ENCODE data around the gene SPRED2. TPM values are rescaled to one million over a fixed set of nuclear protein-coding genes. Genes with fewer than 3 reads are reported as not detected.
"Not testable (repeated sequence)": the region's sequence is repeated elsewhere in the genome, so short reads cannot be mapped to it uniquely, and the experiment has no call there.

SPRED2 gene
- total RNA-seq, 2 experiments from 2014 or later: 9.5 to 12.7 TPM

DNA sequence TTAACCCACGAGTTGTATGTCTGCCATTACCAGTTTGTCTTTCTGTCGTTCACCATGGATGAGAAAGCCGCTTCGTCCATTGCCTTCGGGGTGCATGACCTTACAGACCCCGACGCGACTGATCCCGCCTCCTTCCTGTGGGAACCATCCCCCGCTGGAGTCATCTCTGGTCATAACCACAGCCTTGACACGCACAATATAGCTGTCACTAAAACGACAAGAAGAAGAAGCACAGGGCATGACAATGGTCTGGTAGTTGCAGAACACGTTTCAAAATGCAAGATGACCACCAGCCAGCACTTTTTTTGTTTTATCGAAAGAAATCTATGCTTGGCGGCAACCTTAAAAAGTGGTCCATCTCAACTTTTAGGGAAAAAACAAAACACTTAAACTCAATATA is 87.7 kb downstream of the SPRED2 start:
- H3K4me3 Mint-ChIP-seq: no peak overlapping the region
- ChIA-PET POLR2A (no interaction called here), CTCF (no interaction called here)
- no peak overlapping the region for H3K27ac Mint-ChIP-seq
- DNase-seq: no peak
- H3K9me3 Mint-ChIP-seq (ENCODE audit: insufficient read depth): no peaks in the 10 kb centered on the region
- peaks cover 5% of the 10 kb centered on the region for H3K36me3 Mint-ChIP-seq (ENCODE audit: low read depth)
- no peak for ATAC-seq
- H3K4me1 Mint-ChIP-seq (ENCODE audit: low read depth): peaks cover 12% of the 10 kb centered on the region
- peaks cover 4% of the 10 kb centered on the region for H3K27me3 Mint-ChIP-seq (ENCODE audit: low read depth)

DNA sequence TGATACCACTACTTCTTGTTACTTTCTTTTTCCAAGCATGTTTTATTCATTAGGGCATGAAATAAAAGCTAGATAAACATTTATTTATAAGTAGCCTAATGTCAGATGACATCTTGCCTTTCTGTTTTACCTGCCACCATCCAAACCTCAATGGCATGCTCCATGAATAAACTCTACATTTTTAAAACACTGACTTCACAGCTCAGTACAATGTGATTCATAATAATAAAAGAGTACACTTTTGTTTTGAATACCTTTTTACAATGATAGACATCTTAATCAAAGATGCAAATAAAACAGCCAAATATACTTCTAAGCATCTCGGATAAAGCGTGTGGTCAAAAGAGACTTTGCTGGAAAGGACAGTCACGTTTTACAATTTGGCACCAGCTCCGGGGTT is 88.2 kb downstream of the SPRED2 start:
- peaks cover 9% of the 10 kb centered on the region for H3K4me1 Mint-ChIP-seq (ENCODE audit: low read depth)
- H3K4me3 Mint-ChIP-seq: no peak overlapping the region
- DNase-seq: no peak
- H3K27ac Mint-ChIP-seq: no peak overlapping the region
- H3K9me3 Mint-ChIP-seq (ENCODE audit: insufficient read depth): no peaks in the 10 kb centered on the region
- ATAC-seq: no peak
- H3K27me3 Mint-ChIP-seq (ENCODE audit: low read depth): peaks cover 2% of the 10 kb centered on the region
- ChIA-PET POLR2A (no interaction called here), CTCF (no interaction called here)
- peaks cover 5% of the 10 kb centered on the region for H3K36me3 Mint-ChIP-seq (ENCODE audit: low read depth)

- ATAC-seq (no peak), DNase-seq (no peak)
- Mint-ChIP-seq H3K9me3 (ENCODE audit: insufficient read depth) (no peaks in the 10 kb centered on the region), H3K27ac (no peak overlapping the region), H3K4me3 (no peak overlapping the region), H3K36me3 (ENCODE audit: low read depth) (peaks cover 5% of the 10 kb centered on the region), H3K4me1 (ENCODE audit: low read depth) (peaks cover 9% of the 10 kb centered on the region), H3K27me3 (ENCODE audit: low read depth) (peaks cover 2% of the 10 kb centered on the region)
- ChIA-PET POLR2A (no interaction called here), CTCF (no interaction called here)
These were observed 89.0 kb downstream of the SPRED2 start for GRCh38 chr2:65343386-65343785.

DNA sequence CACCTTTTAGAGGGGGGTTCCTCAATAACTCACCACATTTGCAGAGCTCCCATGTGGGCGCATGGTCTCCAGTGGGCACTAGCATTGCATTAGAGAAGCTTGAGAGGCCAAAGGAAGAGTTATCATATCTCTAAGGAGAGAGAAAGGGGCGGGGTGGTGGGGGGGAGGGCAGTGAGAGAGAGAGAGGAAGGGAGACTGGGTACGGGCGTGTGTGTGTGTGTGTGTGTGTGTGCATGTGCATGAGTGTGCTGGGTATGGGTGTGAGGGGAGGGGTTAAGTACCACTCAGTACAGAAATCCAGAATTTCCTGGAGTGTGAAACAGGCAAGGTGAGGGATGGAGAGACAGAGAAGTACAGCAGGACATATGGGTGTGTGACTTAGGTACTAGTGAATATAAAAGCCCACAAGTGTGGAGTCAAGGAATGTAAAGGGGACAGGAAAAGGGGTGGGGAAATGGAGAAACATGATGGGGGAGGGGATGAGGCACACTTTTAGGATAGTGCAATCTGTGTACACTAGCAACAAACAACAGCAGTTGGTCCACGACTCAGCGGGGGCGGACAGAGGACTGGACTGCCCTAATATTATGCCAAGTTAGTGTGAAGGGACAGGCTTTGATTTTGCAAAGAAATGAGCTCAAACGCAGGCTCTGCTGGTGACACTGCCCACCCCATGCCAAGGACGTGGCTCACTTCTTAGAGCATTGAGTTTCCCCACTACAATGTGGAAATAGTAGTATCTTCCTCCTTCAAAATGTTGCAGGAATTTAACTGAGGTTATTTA is 91.3 kb downstream of the SPRED2 start:
- H3K27me3 Mint-ChIP-seq (ENCODE audit: low read depth): no peaks in the 10 kb centered on the region

GRCh38 chr2:65339648-65340047 is 92.8 kb downstream of the SPRED2 start:
- Mint-ChIP-seq H3K27ac (no peak overlapping the region), H3K4me1 (ENCODE audit: low read depth) (peaks cover 7% of the 10 kb centered on the region), H3K36me3 (ENCODE audit: low read depth) (peaks cover 5% of the 10 kb centered on the region), H3K9me3 (ENCODE audit: insufficient read depth) (peaks cover 6% of the 10 kb centered on the region), H3K4me3 (no peak overlapping the region), H3K27me3 (ENCODE audit: low read depth) (no peaks in the 10 kb centered on the region)
- ChIA-PET POLR2A (no interaction called here), CTCF (no interaction called here)
- no peak for DNase-seq
- ATAC-seq: no peak

More for the DNA sequence above, 91.3 kb downstream of the SPRED2 start:
- Mint-ChIP-seq H3K9me3 (ENCODE audit: insufficient read depth) (peaks cover 6% of the 10 kb centered on the region), H3K4me1 (ENCODE audit: low read depth) (peaks cover 9% of the 10 kb centered on the region), H3K36me3 (ENCODE audit: low read depth) (peaks cover 5% of the 10 kb centered on the region), H3K4me3 (no peak overlapping the region), H3K27ac (no peak overlapping the region)
- CTCF ChIA-PET: no interaction called here
- DNase-seq (no peak), ATAC-seq (no peak)
- POLR2A ChIA-PET: no interaction called here

DNA sequence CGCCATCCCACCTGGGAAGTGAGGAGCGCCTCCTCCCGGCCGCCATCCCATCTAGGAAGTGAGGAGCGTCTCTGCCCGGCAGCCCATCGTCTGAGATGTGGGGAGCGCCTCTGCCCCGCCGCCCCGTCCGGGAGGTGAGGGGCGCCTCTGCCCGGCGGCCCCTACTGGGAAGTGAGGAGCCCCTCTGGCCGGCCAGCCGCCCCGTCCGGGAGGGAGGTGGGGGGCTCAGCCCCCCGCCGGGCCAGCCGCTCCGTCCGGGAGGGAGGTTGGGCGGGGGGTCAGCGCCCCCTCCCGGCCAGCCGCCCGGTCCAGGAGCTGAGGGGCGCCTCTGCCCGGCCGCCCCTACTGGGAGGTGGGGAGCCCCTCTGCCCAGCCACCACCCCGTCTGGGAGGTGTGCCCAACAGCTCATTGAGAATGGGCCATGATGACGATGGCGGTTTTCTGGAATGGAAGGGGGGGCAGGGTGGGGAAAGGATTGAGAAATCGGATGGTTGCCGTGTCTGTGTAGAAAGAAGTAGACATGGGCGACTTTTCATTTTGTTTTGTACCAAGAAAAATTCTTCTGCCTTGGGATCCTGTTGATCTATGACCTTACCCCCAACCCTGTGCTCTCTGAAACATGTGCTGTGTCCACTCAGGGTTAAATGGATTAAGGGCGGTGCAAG is 93.4 kb downstream of the SPRED2 start:
- CTCF ChIA-PET: not testable (repeated sequence)

GRCh38 chr2:65337915-65338314 is 94.5 kb downstream of the SPRED2 start:
- H3K4me1 Mint-ChIP-seq (ENCODE audit: low read depth); H3K36me3 Mint-ChIP-seq (ENCODE audit: low read depth); CTCF ChIA-PET; POLR2A ChIA-PET; DNase-seq; ATAC-seq; H3K9me3 Mint-ChIP-seq (ENCODE audit: insufficient read depth); H3K27ac Mint-ChIP-seq; H3K4me3 Mint-ChIP-seq; H3K27me3 Mint-ChIP-seq (ENCODE audit: low read depth): not testable (repeated sequence)

More for the DNA sequence above, 93.4 kb downstream of the SPRED2 start:
- POLR2A ChIA-PET; DNase-seq; H3K4me1 Mint-ChIP-seq (ENCODE audit: low read depth); H3K27me3 Mint-ChIP-seq (ENCODE audit: low read depth); H3K4me3 Mint-ChIP-seq; H3K9me3 Mint-ChIP-seq (ENCODE audit: insufficient read depth); H3K27ac Mint-ChIP-seq; ATAC-seq; H3K36me3 Mint-ChIP-seq (ENCODE audit: low read depth): not testable (repeated sequence)

DNA sequence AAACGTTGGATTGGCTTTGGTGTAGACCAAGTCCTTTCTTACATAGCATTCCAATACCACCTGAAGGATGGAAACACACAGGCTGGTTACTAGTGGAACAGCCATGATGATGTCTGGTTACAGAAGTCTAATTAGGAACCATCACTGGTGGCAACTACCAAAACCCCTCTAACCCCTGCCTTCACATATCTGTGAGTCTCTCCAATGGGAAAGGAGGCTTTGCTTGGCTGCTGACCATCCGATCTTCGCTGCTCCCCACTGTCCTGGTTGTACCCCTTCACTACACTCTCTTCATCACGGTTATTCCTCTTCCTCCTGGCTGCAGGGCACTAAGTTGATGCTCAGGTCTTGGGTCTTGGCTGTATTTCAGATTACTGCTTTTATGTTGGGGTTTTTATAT is 97.7 kb downstream of the SPRED2 start:
- no peak overlapping the region for H3K27ac Mint-ChIP-seq
- ChIA-PET CTCF (no interaction called here), POLR2A (no interaction called here)
- DNase-seq (no peak), ATAC-seq (no peak)
- no peak overlapping the region for H3K4me3 Mint-ChIP-seq
- peaks cover 11% of the 10 kb centered on the region for H3K36me3 Mint-ChIP-seq (ENCODE audit: low read depth)
- no peaks in the 10 kb centered on the region for H3K4me1 Mint-ChIP-seq (ENCODE audit: low read depth)
- peaks cover 6% of the 10 kb centered on the region for H3K9me3 Mint-ChIP-seq (ENCODE audit: insufficient read depth)
- H3K27me3 Mint-ChIP-seq (ENCODE audit: low read depth): no peaks in the 10 kb centered on the region

DNA sequence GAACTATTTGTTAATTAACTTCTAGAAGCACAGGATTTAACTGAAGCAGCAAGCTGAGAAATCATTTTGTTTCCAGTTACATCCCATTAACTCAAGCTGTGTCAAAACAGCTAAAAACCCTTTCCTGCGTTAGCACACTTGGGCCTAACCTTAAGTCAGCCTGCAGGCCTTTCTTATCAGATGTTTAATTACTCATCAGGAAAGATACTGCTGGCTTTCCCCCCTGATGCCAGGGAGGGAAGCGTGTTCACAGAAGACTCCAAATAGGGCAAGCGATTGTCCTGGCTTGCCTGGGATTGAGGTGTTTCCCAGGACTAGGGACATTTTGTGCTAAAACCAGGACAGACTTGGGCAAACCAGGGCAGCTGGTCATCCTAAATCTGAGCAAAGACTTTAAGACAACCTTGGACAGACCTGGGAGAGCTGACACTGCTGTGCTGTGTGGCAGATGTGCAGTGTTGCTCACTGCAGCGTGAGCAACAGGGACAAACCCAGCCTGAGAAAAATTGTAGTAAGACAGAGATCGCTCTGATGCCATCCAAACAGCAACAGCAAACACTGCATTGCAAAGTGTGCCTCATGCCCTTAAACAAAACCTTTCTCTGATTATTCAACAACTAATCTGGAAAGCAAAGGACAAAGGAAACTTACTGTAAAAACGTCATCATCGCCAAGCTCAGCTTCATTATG is 100.9 kb downstream of the SPRED2 start:
- DNase-seq: no peak
- no peak overlapping the region for H3K27ac Mint-ChIP-seq
- H3K36me3 Mint-ChIP-seq (ENCODE audit: low read depth): peaks cover 15% of the 10 kb centered on the region
- H3K9me3 Mint-ChIP-seq (ENCODE audit: insufficient read depth): no peaks in the 10 kb centered on the region
- ChIA-PET POLR2A (no interaction called here), CTCF (no interaction called here)
- no peak overlapping the region for H3K4me3 Mint-ChIP-seq
- H3K4me1 Mint-ChIP-seq (ENCODE audit: low read depth): no peaks in the 10 kb centered on the region
- H3K27me3 Mint-ChIP-seq (ENCODE audit: low read depth): no peaks in the 10 kb centered on the region
- ATAC-seq: no peak

DNA sequence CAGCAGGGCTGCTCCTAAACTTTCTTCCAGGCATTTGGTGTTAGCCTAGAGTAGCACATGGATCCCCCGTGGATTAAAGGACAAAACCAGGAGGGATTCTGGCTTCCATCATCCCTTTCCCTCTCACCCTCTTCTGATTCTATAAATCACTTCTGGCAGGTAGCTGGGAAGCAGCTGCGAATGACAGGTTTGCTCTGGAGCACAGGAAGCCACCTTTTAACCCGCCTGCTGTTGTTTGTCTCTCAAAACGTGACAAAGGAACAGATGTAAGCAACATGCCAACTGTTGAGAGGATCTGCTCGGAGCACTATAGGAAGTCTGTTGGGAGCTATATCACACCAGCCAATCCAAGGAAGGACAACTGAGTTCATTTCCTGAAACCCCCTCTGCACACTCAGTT is 102.9 kb downstream of the SPRED2 start:
- H3K36me3 Mint-ChIP-seq (ENCODE audit: low read depth): peaks cover 15% of the 10 kb centered on the region
- no peak overlapping the region for H3K4me3 Mint-ChIP-seq
- DNase-seq (no peak), ATAC-seq (no peak)
- POLR2A ChIA-PET: no interaction called here
- no peaks in the 10 kb centered on the region for H3K27me3 Mint-ChIP-seq (ENCODE audit: low read depth)
- CTCF ChIA-PET: no interaction called here
- H3K9me3 Mint-ChIP-seq (ENCODE audit: insufficient read depth): no peaks in the 10 kb centered on the region
- H3K4me1 Mint-ChIP-seq (ENCODE audit: low read depth): no peaks in the 10 kb centered on the region
- no peak overlapping the region for H3K27ac Mint-ChIP-seq

DNA sequence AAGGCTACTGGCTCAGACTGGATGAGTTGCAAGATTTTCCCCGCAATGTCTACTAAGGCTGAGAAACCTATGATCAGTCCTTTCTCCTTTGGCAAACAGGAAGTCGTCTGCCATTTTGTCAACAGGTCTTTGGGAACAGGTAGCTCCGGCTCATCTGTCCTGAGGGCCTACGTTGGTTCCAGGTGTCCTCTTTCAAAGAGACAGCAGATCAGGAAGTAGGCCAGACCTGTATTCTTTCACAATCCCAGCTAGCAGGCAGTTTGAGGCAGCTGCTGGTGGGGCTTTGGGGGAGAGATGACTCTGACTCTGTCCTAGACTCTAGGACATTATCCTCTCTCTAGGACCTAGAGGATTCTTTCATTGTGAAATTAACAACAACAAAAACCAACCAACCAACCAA is 106.1 kb downstream of the SPRED2 start:
- ATAC-seq (no peak), DNase-seq (no peak)
- POLR2A ChIA-PET: no interaction called here
- Mint-ChIP-seq H3K36me3 (ENCODE audit: low read depth) (peaks cover 5% of the 10 kb centered on the region), H3K27me3 (ENCODE audit: low read depth) (no peaks in the 10 kb centered on the region), H3K4me1 (ENCODE audit: low read depth) (no peaks in the 10 kb centered on the region), H3K4me3 (no peak overlapping the region), H3K9me3 (ENCODE audit: insufficient read depth) (no peaks in the 10 kb centered on the region), H3K27ac (no peak overlapping the region)
- CTCF ChIA-PET: no interaction called here

GRCh38 chr2:65325066-65325465 is 107.3 kb downstream of the SPRED2 start:
- DNase-seq: no peak
- CTCF ChIA-PET: no interaction called here
- H3K9me3 Mint-ChIP-seq (ENCODE audit: insufficient read depth): no peaks in the 10 kb centered on the region

More at GRCh38 chr2:65325066-65325465, 107.3 kb downstream of the SPRED2 start:
- Mint-ChIP-seq H3K4me1 (ENCODE audit: low read depth) (peaks cover 5% of the 10 kb centered on the region), H3K27ac (no peak overlapping the region), H3K27me3 (ENCODE audit: low read depth) (no peaks in the 10 kb centered on the region), H3K4me3 (no peak overlapping the region), H3K36me3 (ENCODE audit: low read depth) (peaks cover 5% of the 10 kb centered on the region)
- no peak for ATAC-seq
- POLR2A ChIA-PET: no interaction called here

All from activated CD8-positive, alpha-beta T cell treated with anti-CD3 and anti-CD28 coated beads, Interleukin-2, amount 10 ng/mL, durations not matched to agents 7 days and 5 days (primary cell).